ENCODE data around the gene SDF4. TPM values are rescaled to one million over a fixed set of nuclear protein-coding genes. Genes with fewer than 3 reads are reported as not detected.

The SDF4 gene
- total and polyA plus RNA-seq, 2 donors (not counting 1 experiment from before 2014, with no cell fraction given): 127 to 133 TPM

- Histone ChIP-seq H3K4me3 (replicated peaks in 1 of 4; ENCODE audit: control extremely low read depth in 1 of 4, insufficient read depth in 1 of 4, low read depth in 3 of 4, low read length in 4 of 4) (no peak overlapping the region), H3K27me3 (ENCODE audit: control insufficient read depth, insufficient read depth, low read length) (peaks cover 3% of the 10 kb centered on the region), H3K36me3 (ENCODE audit: control insufficient read depth, insufficient read depth, low read length) (no peaks in the 10 kb centered on the region), H2AFZ (ENCODE audit: low read length) (no peak overlapping the region), H3K79me2 (ENCODE audit: control insufficient read depth, insufficient read depth, low read length) (no peaks in the 10 kb centered on the region), H3K4me2 (ENCODE audit: extremely low read depth, insufficient read depth, low read length) (no peak overlapping the region), H3K9ac (ENCODE audit: insufficient read depth, low read length) (no peak overlapping the region), H4K20me1 (ENCODE audit: control insufficient read depth, extremely low read depth, insufficient read depth, low read length) (no peaks in the 10 kb centered on the region), H3K9me3 (ENCODE audit: control insufficient read depth, insufficient read depth, low read depth, low read length) (no peaks in the 10 kb centered on the region), H3K27ac (ENCODE audit: insufficient read depth, low read length) (no peak overlapping the region), H3K4me1 (ENCODE audit: control insufficient read depth, extremely low read depth, insufficient read depth, low read length) (no peaks in the 10 kb centered on the region)
- TF ChIP-seq EZH2 (IDR thresholded peaks at IDR 0.05; ENCODE audit: low read length, missing control alignments): no peak
- no peak for TF ChIP-seq CTCF (conservative IDR thresholded peaks at IDR 0.05 in 1 of 2, IDR thresholded peaks at IDR 0.05 in 1 of 2; ENCODE audit: low read depth in 1 of 2, low read length in 2 of 2)
- no peak for DNase-seq (ENCODE audit: low read depth in 2 of 2)
These were observed 48.5 kb downstream of the SDF4 start for GRCh38 chr1:1183221-1183747.

- H3K4me1 ChIP-seq (ENCODE audit: control insufficient read depth, extremely low read depth, insufficient read depth, low read length): no peaks in the 10 kb centered on the region
- no peak overlapping the region for H3K27ac ChIP-seq (ENCODE audit: insufficient read depth, low read length)
- H3K9ac ChIP-seq (ENCODE audit: insufficient read depth, low read length): no peak overlapping the region
- H2AFZ ChIP-seq (ENCODE audit: low read length): no peak overlapping the region
- H3K4me3 ChIP-seq (replicated peaks in 1 of 4; ENCODE audit: control extremely low read depth in 1 of 4, insufficient read depth in 1 of 4, low read depth in 3 of 4, low read length in 4 of 4): no peak overlapping the region
- peaks cover 3% of the 10 kb centered on the region for H3K27me3 ChIP-seq (ENCODE audit: control insufficient read depth, insufficient read depth, low read length)
- no peaks in the 10 kb centered on the region for H4K20me1 ChIP-seq (ENCODE audit: control insufficient read depth, extremely low read depth, insufficient read depth, low read length)
- H3K4me2 ChIP-seq (ENCODE audit: extremely low read depth, insufficient read depth, low read length): no peak overlapping the region
- TF ChIP-seq CTCF (conservative IDR thresholded peaks at IDR 0.05 in 1 of 2, IDR thresholded peaks at IDR 0.05 in 1 of 2; ENCODE audit: low read depth in 1 of 2, low read length in 2 of 2): no peak
- no peaks in the 10 kb centered on the region for H3K36me3 ChIP-seq (ENCODE audit: control insufficient read depth, insufficient read depth, low read length)
- H3K9me3 ChIP-seq (ENCODE audit: control insufficient read depth, insufficient read depth, low read depth, low read length): no peaks in the 10 kb centered on the region
- no peaks in the 10 kb centered on the region for H3K79me2 ChIP-seq (ENCODE audit: control insufficient read depth, insufficient read depth, low read length)
- no peak for DNase-seq (ENCODE audit: low read depth in 2 of 2)
These were observed 49.1 kb downstream of the SDF4 start for GRCh38 chr1:1182491-1183220.

- H3K36me3 ChIP-seq (ENCODE audit: control insufficient read depth, insufficient read depth, low read length): no peaks in the 10 kb centered on the region
- no peak overlapping the region for H2AFZ ChIP-seq (ENCODE audit: low read length)
- no peak for DNase-seq (ENCODE audit: low read depth in 2 of 2)
- no peak overlapping the region for H3K4me2 ChIP-seq (ENCODE audit: extremely low read depth, insufficient read depth, low read length)
- H4K20me1 ChIP-seq (ENCODE audit: control insufficient read depth, extremely low read depth, insufficient read depth, low read length): no peaks in the 10 kb centered on the region
- H3K79me2 ChIP-seq (ENCODE audit: control insufficient read depth, insufficient read depth, low read length): no peaks in the 10 kb centered on the region
- H3K9ac ChIP-seq (ENCODE audit: insufficient read depth, low read length): no peak overlapping the region
- no peak overlapping the region for H3K27ac ChIP-seq (ENCODE audit: insufficient read depth, low read length)
- H3K4me3 ChIP-seq (replicated peaks in 1 of 4; ENCODE audit: control extremely low read depth in 1 of 4, insufficient read depth in 1 of 4, low read depth in 3 of 4, low read length in 4 of 4): no peak overlapping the region
- H3K27me3 ChIP-seq (ENCODE audit: control insufficient read depth, insufficient read depth, low read length): peaks cover 5% of the 10 kb centered on the region
- no peaks in the 10 kb centered on the region for H3K4me1 ChIP-seq (ENCODE audit: control insufficient read depth, extremely low read depth, insufficient read depth, low read length)
- TF ChIP-seq CTCF (conservative IDR thresholded peaks at IDR 0.05 in 1 of 2, IDR thresholded peaks at IDR 0.05 in 1 of 2; ENCODE audit: low read depth in 1 of 2, low read length in 2 of 2): no peak
- no peak for TF ChIP-seq EZH2 (IDR thresholded peaks at IDR 0.05; ENCODE audit: low read length, missing control alignments)
- no peaks in the 10 kb centered on the region for H3K9me3 ChIP-seq (ENCODE audit: control insufficient read depth, insufficient read depth, low read depth, low read length)
These were observed 49.8 kb downstream of the SDF4 start for GRCh38 chr1:1181938-1182410.

Data from fibroblast of lung (primary cell).